ENCODE measurements around the gene ARID5A. TPM values are rescaled to one million over a fixed set of nuclear protein-coding genes. Genes with fewer than 3 reads are reported as not detected.

Gene ARID5A
- total RNA-seq, 4 donors from 2014 or later: 9.8 to 113 (median 18.1) TPM

- H3K4me1 ChIP-seq: peaks cover 0 to 27% (median 9%) of the 10 kb centered on the region in 4 donors
- intact Hi-C loops (cut with DNase I; ENCODE audit: low total_unique reads): no loop called here
- no peak overlapping the region for H3K4me3 ChIP-seq
- no peak overlapping the region for H3K27ac ChIP-seq
- H3K36me3 ChIP-seq: no peaks in the 10 kb centered on the region
- H3K27me3 ChIP-seq: peaks cover 13% of the 10 kb centered on the region
- in situ Hi-C loops (cut with MboI; ENCODE audit: low pct_ligation_motif_present in 1 of 4, low pct_unique_long_range_greater_than_20kb in 1 of 4, low sequenced_read_pairs in 3 of 4): loop anchor here in 1 of 4 donors (25.0 kb wide), 2 partner anchors 189 to 489 kb away; partner anchors contain the start of gene SNRNP200
- no peak for DNase-seq
- 42% methylated on average over 2 of the region's 2 CpGs; no CpG with 5 or more reads in 1 of the 2 donors for WGBS, 2 donors (ENCODE audit: low coverage in 1 of 2)
- TF ChIP-seq POLR2A (IDR thresholded peaks at IDR 0.05) (no peak), CTCF (IDR thresholded peaks at IDR 0.05) (no peak), POLR2AphosphoS5 (IDR thresholded peaks at IDR 0.05) (no peak), EP300 (IDR thresholded peaks at IDR 0.05; ENCODE audit: low read depth) (no peak)
- H3K9me3 ChIP-seq: no peaks in the 10 kb centered on the region
Observed at GRCh38 chr2:96501471-96501874, 35.1 kb upstream of the ARID5A start.

GRCh38 chr2:96501886-96502810 is 34.4 kb upstream of the ARID5A start:
- in situ Hi-C loops (cut with MboI; ENCODE audit: low pct_ligation_motif_present in 1 of 4, low pct_unique_long_range_greater_than_20kb in 1 of 4, low sequenced_read_pairs in 3 of 4): loop anchor here in 1 of 4 donors (25.0 kb wide), 2 partner anchors 190 to 490 kb away; partner anchors contain the start of gene SNRNP200
- Histone ChIP-seq H3K9me3 (no peaks in the 10 kb centered on the region), H3K27me3 (peaks cover 13% of the 10 kb centered on the region), H3K4me3 (no peak overlapping the region), H3K4me1 (peaks cover 0 to 27% (median 9%) of the 10 kb centered on the region in 4 donors), H3K36me3 (no peaks in the 10 kb centered on the region), H3K27ac (no peak overlapping the region)
- TF ChIP-seq CTCF (IDR thresholded peaks at IDR 0.05) (no peak), POLR2AphosphoS5 (IDR thresholded peaks at IDR 0.05) (peak in 1 of 3 donors; percentile 15), EP300 (IDR thresholded peaks at IDR 0.05; ENCODE audit: low read depth) (no peak), POLR2A (IDR thresholded peaks at IDR 0.05) (no peak)
- DNase-seq: peak; percentile 41
- 78% methylated on average over 15 of the region's 16 CpGs; no CpG with 5 or more reads in 1 of the 2 donors for WGBS, 2 donors (ENCODE audit: low coverage in 1 of 2)
- intact Hi-C loops (cut with DNase I; ENCODE audit: low total_unique reads): no loop called here

DNA sequence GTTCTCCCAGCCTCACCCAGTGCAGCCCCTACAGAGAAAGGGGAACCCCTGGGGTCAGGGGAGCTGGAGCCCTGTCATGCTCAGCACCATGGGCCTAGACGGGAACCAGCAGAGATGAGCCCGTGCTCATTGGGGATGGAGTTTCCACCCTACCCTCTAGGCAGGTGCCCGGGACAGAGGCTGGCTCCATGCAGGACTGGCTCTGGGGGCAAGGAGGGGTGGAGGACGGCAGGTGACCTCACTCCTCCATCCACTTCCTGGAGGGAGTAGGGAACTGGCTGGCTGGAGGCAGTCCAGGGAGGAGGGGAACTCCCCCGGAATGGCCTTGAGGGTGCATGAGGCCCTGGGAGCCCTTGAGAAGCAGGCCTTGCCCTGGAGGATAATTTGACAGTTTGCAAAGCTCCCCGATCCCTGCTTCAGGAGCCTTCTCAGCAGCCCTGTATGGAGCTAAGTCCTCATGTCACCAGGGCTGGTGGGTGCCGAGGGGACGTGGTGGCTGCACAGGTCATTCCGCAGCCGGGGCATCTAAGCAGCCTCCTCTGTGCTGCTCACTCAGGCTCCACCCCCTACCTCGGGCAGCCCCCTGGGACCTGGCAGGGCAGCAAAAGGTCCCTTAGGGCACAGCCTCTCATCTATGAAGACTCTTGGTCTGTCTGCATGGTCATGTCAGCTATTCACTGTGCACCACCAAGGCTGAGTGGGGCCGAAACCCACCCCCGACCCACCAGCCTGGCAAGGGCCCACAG is 33.5 kb upstream of the ARID5A start:
- Histone ChIP-seq H3K27ac (no peak overlapping the region), H3K36me3 (no peaks in the 10 kb centered on the region), H3K4me3 (no peak overlapping the region), H3K4me1 (peaks cover 0 to 33% (median 11%) of the 10 kb centered on the region in 4 donors), H3K27me3 (peaks cover 13% of the 10 kb centered on the region), H3K9me3 (no peaks in the 10 kb centered on the region)
- in situ Hi-C loops (cut with MboI; ENCODE audit: low pct_ligation_motif_present in 1 of 4, low pct_unique_long_range_greater_than_20kb in 1 of 4, low sequenced_read_pairs in 3 of 4): loop anchor here in 1 of 4 donors (25.0 kb wide), 2 partner anchors 191 to 491 kb away; partner anchors contain the start of gene SNRNP200
- DNase-seq: no peak
- TF ChIP-seq CTCF (IDR thresholded peaks at IDR 0.05): no peak
- no peak for TF ChIP-seq POLR2AphosphoS5 (IDR thresholded peaks at IDR 0.05)
- no peak for TF ChIP-seq EP300 (IDR thresholded peaks at IDR 0.05; ENCODE audit: low read depth)
- TF ChIP-seq POLR2A (IDR thresholded peaks at IDR 0.05): no peak
- 75% methylated on average over 12 of the region's 13 CpGs; no CpG with 5 or more reads in 1 of the 2 donors for WGBS, 2 donors (ENCODE audit: low coverage in 1 of 2)
- intact Hi-C loops (cut with DNase I; ENCODE audit: low total_unique reads): no loop called here
